Astrocyte of the spinal cord (primary cell): ENCODE measurements around the gene MLLT10.
"Not testable (repeated sequence)": the region's sequence is repeated elsewhere in the genome, so short reads cannot be mapped to it uniquely, and the experiment has no call there.

ENCODE experiments used
- DNase-seq: peaks from one replicate; pipeline ENCODE4 v3.0.0; 2011; ENCODE audit warnings: low read depth, low spot score
- H3K4me3 ChIP-seq: 2 replicates; pipeline ENCODE4 v1.5.1; 2011; ENCODE audit warnings: low read depth, mild to moderate bottlenecking, low read length, moderate library complexity
- in situ Hi-C: cut with HindIII; loops from 2 replicates; pipeline ENCODE4 v1.10.0; 2017; ENCODE audit warnings: low sequenced_read_pairs
- TF ChIP-seq, protein P1 (sequence below): IDR thresholded peaks from 2 replicates; pipeline ENCODE4 v1.5.1; 2012; ENCODE audit warnings: low read depth, mild to moderate bottlenecking, low read length, inconsistent platforms

MLLT10 gene

DNA sequence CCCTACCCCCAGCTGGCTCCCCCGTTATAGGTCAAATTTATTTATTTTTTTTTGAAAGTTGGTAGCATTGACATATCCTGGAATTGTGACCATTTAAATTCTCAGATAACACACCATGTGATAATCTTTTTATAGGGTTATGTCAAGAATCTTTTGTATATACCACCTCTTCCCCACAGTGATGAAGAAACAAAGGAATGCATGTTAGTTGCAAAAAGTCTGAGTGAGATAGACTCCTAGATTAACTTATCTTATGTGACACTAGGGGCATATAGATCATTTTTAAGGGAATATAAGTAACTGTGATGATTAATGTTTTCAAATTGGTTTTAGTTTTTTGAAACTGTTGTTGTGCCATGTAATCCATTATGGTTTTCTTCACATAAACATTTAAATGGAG, 68.3 kb downstream of the MLLT10 start:
- TF ChIP-seq, protein P1, sequence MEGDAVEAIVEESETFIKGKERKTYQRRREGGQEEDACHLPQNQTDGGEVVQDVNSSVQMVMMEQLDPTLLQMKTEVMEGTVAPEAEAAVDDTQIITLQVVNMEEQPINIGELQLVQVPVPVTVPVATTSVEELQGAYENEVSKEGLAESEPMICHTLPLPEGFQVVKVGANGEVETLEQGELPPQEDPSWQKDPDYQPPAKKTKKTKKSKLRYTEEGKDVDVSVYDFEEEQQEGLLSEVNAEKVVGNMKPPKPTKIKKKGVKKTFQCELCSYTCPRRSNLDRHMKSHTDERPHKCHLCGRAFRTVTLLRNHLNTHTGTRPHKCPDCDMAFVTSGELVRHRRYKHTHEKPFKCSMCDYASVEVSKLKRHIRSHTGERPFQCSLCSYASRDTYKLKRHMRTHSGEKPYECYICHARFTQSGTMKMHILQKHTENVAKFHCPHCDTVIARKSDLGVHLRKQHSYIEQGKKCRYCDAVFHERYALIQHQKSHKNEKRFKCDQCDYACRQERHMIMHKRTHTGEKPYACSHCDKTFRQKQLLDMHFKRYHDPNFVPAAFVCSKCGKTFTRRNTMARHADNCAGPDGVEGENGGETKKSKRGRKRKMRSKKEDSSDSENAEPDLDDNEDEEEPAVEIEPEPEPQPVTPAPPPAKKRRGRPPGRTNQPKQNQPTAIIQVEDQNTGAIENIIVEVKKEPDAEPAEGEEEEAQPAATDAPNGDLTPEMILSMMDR, result no peak
- no peak overlapping the region for H3K4me3 ChIP-seq
- no peak for DNase-seq
- in situ Hi-C loops, result no loop called here

DNA sequence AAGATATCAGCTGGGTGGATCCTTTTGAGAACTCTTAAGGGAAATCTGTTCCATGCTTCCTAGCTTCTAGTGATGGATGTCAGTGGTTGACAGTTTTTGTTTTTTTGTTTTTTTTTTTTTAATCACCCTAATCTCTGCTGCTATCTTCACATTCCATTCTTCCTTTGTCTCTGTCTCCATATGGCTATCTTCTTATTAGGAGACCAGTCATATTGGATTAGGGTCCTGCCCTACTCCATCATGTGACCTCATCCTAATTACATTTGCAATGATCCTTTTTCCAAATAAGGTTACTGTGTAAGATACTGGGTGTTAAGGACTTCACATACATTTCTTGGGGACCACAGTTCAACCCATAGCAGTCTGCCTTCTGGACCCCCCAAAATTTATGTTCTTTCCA, 69.7 kb downstream of the MLLT10 start:
- TF ChIP-seq, protein P1, result no peak
- no peak for DNase-seq
- in situ Hi-C loops, result no loop called here
- H3K4me3 ChIP-seq, result no peak overlapping the region

DNA sequence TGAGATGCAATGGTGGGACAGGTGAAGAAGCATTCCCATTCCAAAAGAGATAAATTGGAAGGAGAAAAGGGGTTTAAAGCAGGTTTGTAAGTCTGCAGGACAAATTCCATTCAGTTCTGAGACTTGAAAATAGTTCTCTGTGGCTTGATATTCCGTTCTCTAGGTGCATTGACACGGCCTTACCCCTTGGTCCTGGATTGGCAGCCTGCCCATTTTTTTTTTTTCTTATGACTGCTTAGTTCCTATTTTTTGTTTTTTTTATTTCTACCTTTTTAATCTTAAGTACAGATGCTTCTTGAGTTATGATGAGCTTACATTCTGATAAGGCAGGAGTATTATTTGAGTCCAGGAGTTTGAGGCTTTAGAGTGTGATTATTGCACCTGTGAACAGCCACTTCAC, 70.6 kb downstream of the MLLT10 start:
- in situ Hi-C loops, result no loop called here
- TF ChIP-seq, protein P1, result no peak
- DNase-seq, result no peak
- no peak overlapping the region for H3K4me3 ChIP-seq

DNA sequence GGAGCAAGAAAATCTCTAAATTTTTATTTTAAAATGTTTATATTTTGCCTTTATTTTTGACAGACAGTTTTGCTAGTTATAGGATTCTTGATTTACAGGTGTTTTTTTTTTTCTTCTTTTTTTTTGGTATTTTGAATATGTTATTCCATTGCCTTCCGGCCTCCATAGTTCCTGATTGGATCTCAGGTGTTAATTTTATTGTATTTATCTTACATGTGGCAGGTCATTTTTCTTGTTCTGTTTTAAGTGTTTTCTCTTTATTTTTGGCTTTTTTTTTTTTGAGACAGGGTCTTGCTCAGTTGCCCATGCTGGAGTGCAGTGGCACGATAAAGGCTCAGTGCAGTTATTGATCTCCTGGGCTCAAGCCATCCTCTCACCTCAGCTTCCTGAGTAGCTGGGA, 73.9 kb downstream of the MLLT10 start:
- in situ Hi-C loops, result no loop called here
- H3K4me3 ChIP-seq, result no peak overlapping the region
- no peak for DNase-seq
- TF ChIP-seq, protein P1, result no peak

DNA sequence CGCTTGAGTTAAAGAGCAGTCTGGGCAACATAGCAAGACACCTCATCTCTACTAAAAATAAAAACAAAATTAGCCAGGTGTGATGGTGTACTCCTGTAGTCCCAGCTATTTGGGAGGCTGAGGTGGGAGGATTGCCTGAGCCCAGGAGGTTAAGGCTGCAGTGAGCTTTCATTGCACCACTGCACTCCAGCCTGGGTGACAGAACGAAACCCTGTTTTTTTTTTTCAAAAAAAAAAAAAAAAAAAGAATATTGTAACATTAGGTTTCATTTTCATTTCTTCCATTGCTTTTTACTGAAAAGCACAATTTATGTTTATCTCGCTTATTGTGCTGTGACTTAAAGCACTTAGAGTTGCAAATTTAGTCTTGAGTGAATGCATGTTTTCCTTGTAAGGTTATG, 80.0 kb downstream of the MLLT10 start:
- DNase-seq, result no peak
- in situ Hi-C loops, result no loop called here
- TF ChIP-seq, protein P1, result no peak
- H3K4me3 ChIP-seq, result no peak overlapping the region

DNA sequence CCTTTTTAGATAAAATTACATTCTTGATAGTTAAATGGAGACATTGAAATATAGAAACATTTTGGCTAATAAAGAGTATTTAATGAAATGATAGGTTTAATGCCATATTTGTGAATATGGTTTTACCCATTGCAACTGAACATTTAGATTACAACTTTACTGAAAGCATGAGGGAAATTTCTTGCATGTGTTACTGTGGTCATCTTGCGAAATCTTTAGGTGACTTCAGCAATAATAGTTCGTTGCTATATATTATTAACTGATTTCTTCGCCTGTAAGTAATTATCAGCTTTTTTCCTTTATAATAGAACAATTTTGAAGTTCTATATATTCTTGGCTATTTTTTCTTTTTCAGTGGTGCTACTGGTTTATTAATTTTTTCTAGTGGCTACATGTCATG, 83.2 kb downstream of the MLLT10 start:
- no peak for DNase-seq
- TF ChIP-seq, protein P1, result no peak
- H3K4me3 ChIP-seq, result no peak overlapping the region
- in situ Hi-C loops, result no loop called here

DNA sequence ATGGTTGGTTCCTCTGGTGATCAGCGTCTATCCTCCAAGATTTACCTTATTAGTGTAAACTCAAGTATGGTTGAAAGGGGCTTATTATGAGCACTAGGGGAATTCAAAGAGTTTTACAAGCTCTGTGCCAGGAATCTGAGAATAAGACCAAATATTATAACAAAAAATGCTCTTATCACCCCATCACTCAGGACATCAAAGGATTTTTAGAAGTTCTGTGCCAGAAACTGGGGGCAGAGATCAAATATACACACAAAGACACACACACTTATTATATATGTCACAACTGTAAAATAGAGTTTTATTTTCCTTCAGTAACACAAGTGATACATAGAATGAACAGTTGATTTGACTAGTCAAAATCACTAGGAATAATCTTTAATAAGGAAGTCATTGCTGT, 89.3 kb downstream of the MLLT10 start:
- TF ChIP-seq, protein P1, result no peak
- in situ Hi-C loops, result no loop called here
- DNase-seq, result no peak
- no peak overlapping the region for H3K4me3 ChIP-seq

DNA sequence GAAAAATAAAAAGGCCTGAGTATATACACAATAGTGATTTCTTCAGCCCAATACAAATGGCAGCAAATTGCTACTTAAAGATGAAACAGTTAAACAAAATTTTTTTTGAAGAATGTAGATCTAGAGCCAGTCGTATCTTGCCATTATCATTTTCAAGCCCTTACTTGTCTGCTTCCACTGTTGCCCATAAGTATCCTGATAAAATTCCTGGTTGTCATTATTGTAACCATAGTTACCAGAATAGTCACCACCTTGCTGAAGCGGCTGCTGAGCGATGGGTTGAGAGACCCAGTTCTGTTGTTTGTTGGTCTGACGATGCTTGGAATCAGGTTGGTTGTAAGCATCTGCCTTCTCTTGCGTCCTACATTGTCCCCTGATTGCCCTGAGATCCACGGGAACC, 90.4 kb downstream of the MLLT10 start:
- DNase-seq, in situ Hi-C loops, H3K4me3 ChIP-seq: not testable (repeated sequence)
